AG04450 (cell line): ENCODE measurements around the gene ENTR1. TPM values are rescaled to one million over a fixed set of nuclear protein-coding genes. Genes with fewer than 3 reads are reported as not detected.

ENCODE experiments used
- CTCF ChIA-PET: fragments of 300-600, 350-600 bp; formaldehyde crosslinking; extraction: SDS; loops from one replicate; lab custom pipeline; 2022; ENCODE audit warnings: antibody characterized with exemption, inconsistent platforms; lab: Charles Lee
- POLR2A ChIA-PET: fragments of 350-600 bp; formaldehyde crosslinking; extraction: SDS; loops from one replicate; lab custom pipeline; 2021; ENCODE audit warnings: antibody characterized with exemption, inconsistent platforms; lab: Yijun Ruan, JAX
- DNase-seq: peaks from one replicate; pipeline ENCODE4 v3.0.0-alpha.2; 2011; ENCODE audit warnings: low read depth, low spot score
- H3K27ac ChIP-seq: one replicate; pipeline ENCODE4 v1.5.1; 2012; ENCODE audit warnings: low read depth, low read length, control low read depth
- H3K27me3 ChIP-seq: one replicate; pipeline ENCODE4 v1.6.0; 2012; ENCODE audit warnings: low read length; ENCODE audit not compliant: control insufficient read depth, insufficient read depth
- H3K4me3 ChIP-seq: 2 replicates; pipeline ENCODE4 v1.5.1; 2011; ENCODE audit warnings: mild to moderate bottlenecking, low read depth, low read length, control low read depth
- H3K9me3 ChIP-seq: 2 replicates; pipeline ENCODE4 v1.5.1; 2012; ENCODE audit warnings: low read length; ENCODE audit not compliant: control insufficient read depth, insufficient read depth
- CTCF ChIP-seq: IDR thresholded peaks from 2 replicates; pipeline ENCODE4 v1.5.1; 2011; ENCODE audit warnings: low read depth, low read length, control low read depth, inconsistent platforms
- polyA plus RNA-seq: library from polyadenylated mRNA; depleted of rRNA; stranded (reverse); fragments of >200 nt; gene quantifications from 2 replicates; pipeline ENCODE4 v1.2.3, GENCODE V29; 2011

ENTR1 gene
- polyA plus RNA-seq, 1 experiment: 31.5 TPM

DNA sequence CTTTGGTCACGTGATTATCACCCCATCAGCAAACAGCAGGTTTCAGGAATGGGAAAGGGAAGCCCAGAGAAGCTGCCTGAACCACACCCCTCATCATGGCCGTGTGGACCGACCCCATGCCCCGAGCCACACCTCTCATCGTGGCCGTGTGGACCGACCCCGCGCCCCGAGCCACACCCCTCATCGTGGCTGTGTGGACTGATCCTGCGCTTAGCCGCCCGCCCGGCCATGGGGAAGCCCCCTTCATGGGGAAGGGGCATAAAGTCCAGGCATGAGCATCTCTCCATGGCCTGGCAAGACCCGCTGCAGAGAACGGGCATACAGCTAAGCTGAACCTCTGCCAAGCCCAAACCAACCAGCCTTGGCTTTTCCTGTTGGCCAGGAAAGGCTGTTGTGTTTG is 16.9 kb downstream of the ENTR1 start:
- Histone ChIP-seq H3K4me3 (no peak overlapping the region), H3K9me3 (no peaks in the 10 kb centered on the region; the same call in 1 of the 2 replicates), H3K27ac (peak overlapping the region; percentile 11), H3K27me3 (no peaks in the 10 kb centered on the region)
- POLR2A ChIA-PET: no interaction called here
- DNase-seq: no peak
- no peak for TF ChIP-seq CTCF
- CTCF ChIA-PET: no interaction called here

DNA sequence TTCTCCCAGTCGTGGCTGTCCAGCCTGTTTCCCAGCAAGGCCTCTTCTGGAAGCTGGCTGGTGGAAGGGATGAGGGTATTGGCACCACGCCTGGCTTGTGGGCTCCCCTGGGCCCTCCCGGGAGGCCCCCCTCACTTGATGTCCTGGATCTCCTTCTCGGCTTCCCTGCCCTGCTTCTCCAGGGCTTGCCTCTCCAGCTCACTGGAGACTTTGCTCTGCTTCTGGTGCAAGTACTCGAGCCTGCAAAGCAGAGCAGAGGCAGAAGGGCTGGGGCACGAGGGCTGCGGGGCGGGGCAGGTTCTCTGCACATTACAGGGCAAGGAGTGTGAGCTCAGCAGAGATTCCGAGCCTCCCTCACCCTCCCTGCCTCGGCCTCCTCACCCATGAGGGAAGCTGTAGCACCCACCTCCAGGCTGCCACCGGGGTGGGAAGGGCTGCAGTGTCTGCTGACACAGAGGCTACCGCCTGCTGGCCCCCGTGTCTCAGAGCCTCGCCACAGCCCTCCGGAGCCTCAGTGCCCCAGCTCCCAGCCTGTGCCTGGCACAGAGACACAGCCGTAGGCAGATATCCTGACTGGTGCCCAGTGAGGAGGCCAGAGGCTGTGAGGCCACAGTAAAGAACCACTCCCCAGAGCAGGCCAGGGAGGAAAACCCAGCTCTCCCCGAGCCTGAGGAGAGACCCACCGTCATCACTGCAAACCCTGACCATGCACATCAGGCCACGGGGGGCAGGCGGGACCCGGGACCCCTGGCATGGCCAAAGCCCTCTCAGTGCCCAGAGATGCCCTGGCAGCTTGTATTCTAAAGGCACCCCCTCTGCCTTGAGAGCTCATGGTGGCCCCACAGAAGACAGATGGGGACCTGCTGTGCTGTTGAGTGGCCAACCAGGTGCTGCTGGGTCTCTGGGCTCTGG is 17.6 kb downstream of the ENTR1 start:
- TF ChIP-seq CTCF: no peak
- CTCF ChIA-PET: no interaction called here

DNA sequence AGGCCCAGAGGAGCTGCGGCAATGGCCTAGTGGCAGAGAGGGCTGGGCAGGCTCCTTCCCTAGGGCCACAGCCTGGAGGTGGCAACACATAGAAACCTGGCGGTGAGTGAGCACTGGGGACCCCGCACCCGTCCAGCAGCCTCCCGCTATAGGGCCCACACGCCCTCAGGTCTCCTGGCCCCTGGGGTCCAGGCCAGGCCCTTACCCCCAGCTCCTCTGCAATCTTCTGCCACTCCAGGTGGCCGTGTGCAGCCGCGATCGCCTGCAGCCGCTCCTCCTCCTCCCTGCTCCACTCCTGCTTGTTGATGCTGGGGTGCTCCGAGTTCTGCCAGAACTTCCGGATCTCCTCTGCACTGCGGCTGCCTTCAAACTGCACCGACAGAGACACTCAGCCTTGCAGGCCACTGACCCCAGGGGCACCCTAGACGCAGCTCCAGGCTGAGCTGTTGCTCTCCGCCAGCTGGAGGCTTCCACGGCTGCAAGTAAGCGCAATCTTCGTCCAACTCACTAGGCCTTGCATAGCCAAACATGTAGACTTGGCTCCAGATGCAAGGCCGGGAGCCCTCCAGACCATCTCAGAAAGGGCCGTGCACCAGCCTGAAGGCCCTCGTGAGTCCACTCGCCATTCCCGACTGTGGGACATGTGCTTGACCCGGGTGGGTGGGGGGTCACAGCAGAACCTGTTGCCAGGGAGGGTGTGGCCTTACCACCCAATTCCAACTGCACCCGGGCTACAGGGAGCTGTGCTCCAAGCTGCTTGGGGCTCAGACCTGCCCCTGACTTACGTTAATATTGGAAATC is 18.5 kb downstream of the ENTR1 start:
- H3K27ac ChIP-seq: no peak overlapping the region
- no peaks in the 10 kb centered on the region; the same call in 1 of the 2 replicates for H3K9me3 ChIP-seq
- no peaks in the 10 kb centered on the region for H3K27me3 ChIP-seq
- DNase-seq: no peak
- CTCF ChIA-PET: interaction anchor here (1.3 kb wide), 1 partner anchor 9 kb away, joined by 5 read pairs; no protein-coding TSS in a partner anchor
- no peak overlapping the region for H3K4me3 ChIP-seq
- TF ChIP-seq CTCF: no peak
- POLR2A ChIA-PET: no interaction called here

More for the DNA sequence above, 17.6 kb downstream of the ENTR1 start:
- Histone ChIP-seq H3K27ac (no peak overlapping the region), H3K4me3 (no peak overlapping the region), H3K9me3 (no peaks in the 10 kb centered on the region; the same call in 1 of the 2 replicates), H3K27me3 (no peaks in the 10 kb centered on the region)
- no peak for DNase-seq
- POLR2A ChIA-PET: no interaction called here

- CTCF ChIA-PET: interaction anchor here (0.9 to 1.0 kb wide), 2 partner anchors 26 to 77 kb away, joined by 3 to 5 read pairs; partner anchors contain the start of gene DNLZ
- H3K9me3 ChIP-seq: no peaks in the 10 kb centered on the region; the same call in 1 of the 2 replicates
- H3K27ac ChIP-seq: no peak overlapping the region
- POLR2A ChIA-PET: no interaction called here
- no peak for TF ChIP-seq CTCF
- no peaks in the 10 kb centered on the region for H3K27me3 ChIP-seq
- H3K4me3 ChIP-seq: no peak overlapping the region
- no peak for DNase-seq
These were observed 21.0 kb downstream of the ENTR1 start for GRCh38 chr9:136389396-136389795.

- TF ChIP-seq CTCF: no peak
- H3K4me3 ChIP-seq: no peak overlapping the region
- H3K27ac ChIP-seq: no peak overlapping the region
- ChIA-PET CTCF (no interaction called here), POLR2A (no interaction called here)
- H3K9me3 ChIP-seq: no peaks in the 10 kb centered on the region; the same call in 1 of the 2 replicates
- no peaks in the 10 kb centered on the region for H3K27me3 ChIP-seq
- DNase-seq: no peak
These were observed 23.2 kb downstream of the ENTR1 start for GRCh38 chr9:136387217-136387616.
